ENCODE data around the gene DZIP1. TPM values are rescaled to one million over a fixed set of nuclear protein-coding genes. Genes with fewer than 3 reads are reported as not detected.
"Not testable (repeated sequence)": the region's sequence is repeated elsewhere in the genome, so short reads cannot be mapped to it uniquely, and the experiment has no call there.

Gene DZIP1
- polyA plus RNA-seq, 4 donors: 55.5 to 85.2 (median 67.3) TPM

GRCh38 chr13:95605448-95606125, 38.9 kb downstream of the DZIP1 start:
- peak in 1 of 4 donors; percentile 10 for DNase-seq (ENCODE audit: low read depth in 4 of 4, low spot score in 2 of 4)

- no peak for DNase-seq (ENCODE audit: low read depth in 4 of 4, low spot score in 2 of 4)
Measured at GRCh38 chr13:95604556-95604915, 40.0 kb downstream of the DZIP1 start.

GRCh38 chr13:95603887-95604555, 40.5 kb downstream of the DZIP1 start:
- no peak for DNase-seq (ENCODE audit: low read depth in 4 of 4, low spot score in 2 of 4)

- no peak for DNase-seq (ENCODE audit: low read depth in 4 of 4, low spot score in 2 of 4)
Measured at GRCh38 chr13:95601906-95602305, 42.6 kb downstream of the DZIP1 start.

GRCh38 chr13:95601216-95601615, 43.3 kb downstream of the DZIP1 start:
- DNase-seq (ENCODE audit: low read depth in 4 of 4, low spot score in 2 of 4): no peak

- no peak for DNase-seq (ENCODE audit: low read depth in 4 of 4, low spot score in 2 of 4)
Measured at GRCh38 chr13:95596701-95597100, 47.8 kb downstream of the DZIP1 start.

GRCh38 chr13:95593462-95593861, 51.0 kb downstream of the DZIP1 start:
- DNase-seq (ENCODE audit: low read depth in 4 of 4, low spot score in 2 of 4): no peak

- no peak for DNase-seq (ENCODE audit: low read depth in 4 of 4, low spot score in 2 of 4)
Measured at GRCh38 chr13:95588721-95589120, 55.8 kb downstream of the DZIP1 start.

- DNase-seq (ENCODE audit: low read depth in 4 of 4, low spot score in 2 of 4): no peak
Measured at GRCh38 chr13:95588134-95588533, 56.4 kb downstream of the DZIP1 start.

GRCh38 chr13:95585867-95586266, 58.6 kb downstream of the DZIP1 start:
- no peak for DNase-seq (ENCODE audit: low read depth in 4 of 4, low spot score in 2 of 4)

- DNase-seq (ENCODE audit: low read depth in 4 of 4, low spot score in 2 of 4): no peak
Measured at GRCh38 chr13:95579303-95579702, 65.2 kb downstream of the DZIP1 start.

- DNase-seq (ENCODE audit: low read depth in 4 of 4, low spot score in 2 of 4): no peak
Measured at GRCh38 chr13:95573221-95573620, 71.3 kb downstream of the DZIP1 start.

- no peak for DNase-seq (ENCODE audit: low read depth in 4 of 4, low spot score in 2 of 4)
Measured at GRCh38 chr13:95571941-95572340, 72.6 kb downstream of the DZIP1 start.

- no peak for DNase-seq (ENCODE audit: low read depth in 4 of 4, low spot score in 2 of 4)
Measured at GRCh38 chr13:95570016-95570415, 74.5 kb downstream of the DZIP1 start.

GRCh38 chr13:95568131-95568530, 76.4 kb downstream of the DZIP1 start:
- DNase-seq (ENCODE audit: low read depth in 4 of 4, low spot score in 2 of 4): no peak

- DNase-seq (ENCODE audit: low read depth in 4 of 4, low spot score in 2 of 4): not testable (repeated sequence)
Measured at GRCh38 chr13:95565758-95566157, 78.7 kb downstream of the DZIP1 start.

GRCh38 chr13:95564733-95565291, 79.7 kb downstream of the DZIP1 start:
- no peak for DNase-seq (ENCODE audit: low read depth in 4 of 4, low spot score in 2 of 4)

- no peak for DNase-seq (ENCODE audit: low read depth in 4 of 4, low spot score in 2 of 4)
Measured at GRCh38 chr13:95564091-95564490, 80.4 kb downstream of the DZIP1 start.

- DNase-seq (ENCODE audit: low read depth in 4 of 4, low spot score in 2 of 4): no peak
Measured at GRCh38 chr13:95560387-95560786, 84.1 kb downstream of the DZIP1 start.

GRCh38 chr13:95559100-95559499, 85.4 kb downstream of the DZIP1 start:
- DNase-seq (ENCODE audit: low read depth in 4 of 4, low spot score in 2 of 4): no peak

- no peak for DNase-seq (ENCODE audit: low read depth in 4 of 4, low spot score in 2 of 4)
Measured at GRCh38 chr13:95557013-95557412, 87.5 kb downstream of the DZIP1 start.

Measured in left renal cortex interstitium (tissue), 4 donors.